Measurements from ENCODE around the gene TRIM41. TPM values are rescaled to one million over a fixed set of nuclear protein-coding genes. Genes with fewer than 3 reads are reported as not detected.
A peak's percentile ranks its signal among the peaks of the same experiment; 100 is the strongest.

TRIM41 gene
- total and polyA plus RNA-seq, 2 of the 13 experiments (the other 11 are each of a cell fraction or from before 2014, with no cell fraction given) = 10.2 to 16.7 TPM

- TF ChIP-seq ATF4 (CRISPR knock-in tag; IDR thresholded peaks at IDR 0.05) (peak in 1 of 2 experiments; percentile 67; a peak in 1 of 4 replicates), ZBTB7B (CRISPR knock-in tag; IDR thresholded peaks at IDR 0.05) (no peak; the same call in 1 of the 2 replicates), REST (IDR thresholded peaks at IDR 0.05; ENCODE audit: borderline replicate concordance in 1 of 2, low read depth in 1 of 2, low read length in 2 of 2) (peak in 1 of 2 experiments; percentile 11; a peak in 1 of 4 replicates), FOXP1 (IDR thresholded peaks at IDR 0.05) (no peak), FOXP1 (CRISPR knock-in tag; IDR thresholded peaks at IDR 0.05) (no peak), ZNF235 (CRISPR knock-in tag; IDR thresholded peaks at IDR 0.05; ENCODE audit: borderline replicate concordance) (peak; percentile 70; the same call in 1 of the 2 replicates), CEBPZ (IDR thresholded peaks at IDR 0.05; ENCODE audit: low read length) (no peak), PCBP2 (optimal IDR thresholded peaks at IDR 0.05; ENCODE audit: low read depth, low read length, poor library complexity, severe bottlenecking) (no peak), TSC22D2 (CRISPR knock-in tag; IDR thresholded peaks at IDR 0.05; ENCODE audit: borderline replicate concordance) (peak; percentile 65; the same call in 1 of the 2 replicates), ZBTB25 (CRISPR knock-in tag; IDR thresholded peaks at IDR 0.05) (peak; percentile 91; the same call in 1 of the 2 replicates), ZBTB44 (CRISPR knock-in tag; IDR thresholded peaks at IDR 0.05) (no peak), PRDM4 (CRISPR knock-in tag; IDR thresholded peaks at IDR 0.05; ENCODE audit: borderline replicate concordance) (no peak), REXO4 (CRISPR knock-in tag; IDR thresholded peaks at IDR 0.05; ENCODE audit: borderline replicate concordance) (no peak), ZFP62 (CRISPR knock-in tag; IDR thresholded peaks at IDR 0.05) (0 out of 2 replicates have a peak, but pooled peaks have one; percentile 24)
These were observed 31.4 kb upstream of the TRIM41 start (continued) for GRCh38 chr5:181191526-181192336.
